Naive thymus-derived CD4-positive, alpha-beta T cell (primary cell): Measurements from ENCODE around the gene ATP6V1A. TPM values are rescaled to one million over a fixed set of nuclear protein-coding genes. Genes with fewer than 3 reads are reported as not detected.
"Not testable (repeated sequence)": the region's sequence is repeated elsewhere in the genome, so short reads cannot be mapped to it uniquely, and the experiment has no call there.

Source experiments
- ATAC-seq: fragments of 150-1000 bp; cut with Tn5 transposase; 2 replicates; pipeline ENCODE4 v1.10.0; 2021; ENCODE audit warnings: mild to moderate bottlenecking, moderate library complexity
- CTCF ChIA-PET: fragments of 350-600 bp; sonication (Branson Sonifier 250); formaldehyde crosslinking; loops from one replicate; lab custom pipeline; 2021; ENCODE audit warnings: antibody characterized with exemption; lab: Charles Lee
- POLR2A ChIA-PET: fragments of 350-600 bp; sonication (Branson Sonifier 250); formaldehyde crosslinking; loops from one replicate; lab custom pipeline; 2021; ENCODE audit warnings: antibody characterized with exemption, inconsistent platforms; lab: Charles Lee
- DNase-seq, 9 donors: peaks; one replicate each; pipeline versions ENCODE4 v3.0.0 to v3.0.0-alpha.2; 2020 to 2022; ENCODE audit warnings: mixed read lengths in 1 of 9
- H3K27ac ChIP-seq: one replicate; pipeline ENCODE4 v1.7.0; 2013; ENCODE audit warnings: mild to moderate bottlenecking, low read depth, low read length, moderate library complexity
- H3K27me3 ChIP-seq, 2 donors: one replicate each; pipeline ENCODE4 v1.7.0; 2013; ENCODE audit warnings: low read length in 2 of 2, mild to moderate bottlenecking in 2 of 2, moderate library complexity in 2 of 2; ENCODE audit not compliant: control insufficient read depth in 2 of 2, insufficient read depth in 2 of 2
- H3K36me3 ChIP-seq, 3 experiments: 1 replicate in 2 of 3; 2 replicates in 1 of 3; pipeline ENCODE4 v1.7.0; 2013; ENCODE audit warnings: low read length in 3 of 3, mild to moderate bottlenecking in 3 of 3, moderate library complexity in 1 of 3; ENCODE audit not compliant: insufficient read depth in 3 of 3, control insufficient read depth in 2 of 3
- H3K4me1 ChIP-seq, 2 donors: one replicate each; pipeline ENCODE4 v1.7.0; 2013; ENCODE audit warnings: low read length in 2 of 2, mild to moderate bottlenecking in 2 of 2, moderate library complexity in 1 of 2; ENCODE audit not compliant: control insufficient read depth in 2 of 2, insufficient read depth in 2 of 2
- H3K4me3 ChIP-seq: 2 replicates; pipeline ENCODE4 v1.7.0; 2013; ENCODE audit warnings: mild to moderate bottlenecking, low read length
- H3K9me3 ChIP-seq, 3 experiments: 1 replicate in 2 of 3; 2 replicates in 1 of 3; pipeline ENCODE4 v1.7.0; 2013; ENCODE audit warnings: low read length in 3 of 3; ENCODE audit not compliant: control insufficient read depth in 2 of 3
- H3K27ac Mint-ChIP-seq, 9 donors: one replicate each; pipeline ENCODE4 v1.8.0; 2020 to 2022; ENCODE audit warnings: mixed read lengths in 9 of 9, mild to moderate bottlenecking in 8 of 9, moderate library complexity in 5 of 9, inconsistent platforms in 2 of 9
- H3K27me3 Mint-ChIP-seq, 5 donors: one replicate each; pipeline ENCODE4 v1.8.0; 2021 to 2022; ENCODE audit warnings: mixed read lengths in 5 of 5, mild to moderate bottlenecking in 1 of 5
- H3K36me3 Mint-ChIP-seq, 5 donors: one replicate each; pipeline ENCODE4 v1.8.0; 2020 to 2022; ENCODE audit warnings: mixed read lengths in 5 of 5, mild to moderate bottlenecking in 3 of 5, inconsistent platforms in 1 of 5
- H3K4me1 Mint-ChIP-seq, 7 donors: one replicate each; pipeline ENCODE4 v1.8.0; 2020 to 2022; ENCODE audit warnings: mixed read lengths in 7 of 7, mild to moderate bottlenecking in 3 of 7, inconsistent platforms in 1 of 7
- H3K4me3 Mint-ChIP-seq, 10 donors: one replicate each; pipeline ENCODE4 v1.8.0; 2020 to 2022; ENCODE audit warnings: mild to moderate bottlenecking in 10 of 10, mixed read lengths in 10 of 10, moderate library complexity in 6 of 10, inconsistent platforms in 2 of 10
- H3K9me3 Mint-ChIP-seq, 11 donors: one replicate each; pipeline ENCODE4 v1.8.0; 2020 to 2022; ENCODE audit warnings: mixed read lengths in 11 of 11, mild to moderate bottlenecking in 4 of 11, inconsistent platforms in 1 of 11, moderate library complexity in 1 of 11
- intact Hi-C, 2 donors: fragments of 100-400 bp; cut with micrococcal nuclease; formaldehyde crosslinking; loops; one replicate each; pipeline ENCODE4 v1.15.1; 2023
- polyA plus RNA-seq, 2 donors: library from polyadenylated mRNA; unstranded; fragments of 300-500 nt; fragmentation: Illumina TruSeq; gene quantifications; one replicate each; pipeline ENCODE4 v1.2.3, GENCODE V29; 2021
- total RNA-seq, 6 experiments: library from RNA in 5 of 6; stranded (reverse) in 5 of 6; gene quantifications; 1 replicate in 5 of 6; 2 replicates in 1 of 6; pipeline ENCODE4 v1.2.3 and lab custom pipeline; 2021 to 2026

Gene ATP6V1A
- total and polyA plus RNA-seq, 7 experiments from 2014 or later, result 11.9 to 44.8 (median 29.0) TPM

DNA sequence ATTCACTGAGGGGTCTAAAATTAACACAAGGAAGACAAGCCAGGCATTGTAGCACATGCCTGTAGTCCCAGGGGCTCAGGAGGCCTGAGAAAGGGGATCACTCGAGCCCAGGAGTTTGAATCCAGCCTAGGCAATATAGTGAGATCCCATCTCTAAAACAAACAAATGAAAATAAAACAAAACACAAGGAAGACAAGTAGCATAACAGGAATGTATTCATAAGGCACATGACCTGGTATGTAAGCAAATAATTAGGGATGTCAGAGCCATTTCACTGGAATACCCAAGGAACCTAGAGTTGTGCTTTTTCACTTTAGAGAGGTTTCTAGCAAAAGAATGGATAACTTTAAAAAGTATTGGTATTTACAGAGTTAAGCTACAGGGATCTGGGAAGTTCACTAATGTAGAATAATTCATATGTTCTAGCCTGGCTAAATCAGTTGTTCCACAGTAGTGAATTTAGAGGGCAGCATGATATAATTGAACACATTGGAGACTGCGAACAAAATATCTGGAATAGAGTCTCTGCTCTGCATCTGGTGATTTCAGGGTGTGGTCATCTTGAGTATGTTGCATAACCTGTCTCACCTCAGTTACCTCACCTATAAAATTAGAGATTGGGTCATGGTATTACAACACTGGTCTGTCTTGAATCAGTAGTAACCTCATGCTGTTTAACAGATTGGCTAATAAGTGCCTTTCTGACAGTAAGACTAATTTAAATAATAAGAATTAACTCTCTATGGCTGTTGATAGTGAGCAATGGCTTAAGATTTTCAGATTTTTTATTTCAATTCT, 101.0 kb downstream of the ATP6V1A start:
- intact Hi-C loops, result loop anchor here in 1 of 2 donors (10.0 kb wide), 1 partner anchor 307 kb away; no protein-coding TSS in a partner anchor
- no peaks in the 10 kb centered on the region for H3K36me3 ChIP-seq
- H3K36me3 Mint-ChIP-seq, result no peaks in the 10 kb centered on the region
- no peak overlapping the region for H3K27ac ChIP-seq
- CTCF ChIA-PET, result no interaction called here
- no peaks in the 10 kb centered on the region for H3K9me3 ChIP-seq
- no peak overlapping the region for H3K27ac Mint-ChIP-seq
- no peak overlapping the region for H3K4me3 ChIP-seq
- no peaks in the 10 kb centered on the region for H3K4me1 ChIP-seq
- ATAC-seq, result no peak
- no peaks in the 10 kb centered on the region for H3K9me3 Mint-ChIP-seq
- DNase-seq, result no peak
- H3K4me3 Mint-ChIP-seq, result no peak overlapping the region
- H3K4me1 Mint-ChIP-seq, result no peaks in the 10 kb centered on the region
- POLR2A ChIA-PET, result no interaction called here
- peaks cover 0 to under 1% (median 0%) of the 10 kb centered on the region in 5 donors for H3K27me3 Mint-ChIP-seq
- H3K27me3 ChIP-seq, result no peaks in the 10 kb centered on the region

DNA sequence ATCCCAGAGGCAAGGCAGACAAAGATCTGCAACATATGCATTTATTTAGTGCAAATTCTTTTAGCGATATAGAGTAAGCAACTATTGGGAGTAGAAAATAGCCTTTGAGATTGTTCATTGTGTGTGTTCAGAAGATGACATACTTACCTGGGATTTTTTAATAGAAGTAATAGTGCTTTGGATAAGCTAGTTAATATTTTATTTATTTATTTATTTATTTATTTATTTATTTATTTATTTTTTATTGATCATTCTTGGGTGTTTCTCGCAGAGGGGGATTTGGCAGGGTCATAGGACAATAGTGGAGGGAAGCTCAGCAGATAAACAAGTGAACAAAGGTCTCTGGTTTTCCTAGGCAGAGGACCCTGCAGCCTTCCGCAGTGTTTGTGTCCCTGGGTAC, 102.2 kb downstream of the ATP6V1A start:
- H3K4me3 Mint-ChIP-seq, DNase-seq, H3K27ac Mint-ChIP-seq, H3K9me3 ChIP-seq, H3K27me3 ChIP-seq, H3K27ac ChIP-seq, H3K4me3 ChIP-seq, ATAC-seq, H3K36me3 Mint-ChIP-seq, H3K4me1 Mint-ChIP-seq, CTCF ChIA-PET, H3K9me3 Mint-ChIP-seq, H3K36me3 ChIP-seq, POLR2A ChIA-PET, H3K4me1 ChIP-seq: not testable (repeated sequence)
- intact Hi-C loops, result loop anchor here in 1 of 2 donors (10.0 kb wide), 1 partner anchor 306 kb away; no protein-coding TSS in a partner anchor
- H3K27me3 Mint-ChIP-seq, result peaks cover 0 to 10% (median 9%) of the 10 kb centered on the region in 5 donors

DNA sequence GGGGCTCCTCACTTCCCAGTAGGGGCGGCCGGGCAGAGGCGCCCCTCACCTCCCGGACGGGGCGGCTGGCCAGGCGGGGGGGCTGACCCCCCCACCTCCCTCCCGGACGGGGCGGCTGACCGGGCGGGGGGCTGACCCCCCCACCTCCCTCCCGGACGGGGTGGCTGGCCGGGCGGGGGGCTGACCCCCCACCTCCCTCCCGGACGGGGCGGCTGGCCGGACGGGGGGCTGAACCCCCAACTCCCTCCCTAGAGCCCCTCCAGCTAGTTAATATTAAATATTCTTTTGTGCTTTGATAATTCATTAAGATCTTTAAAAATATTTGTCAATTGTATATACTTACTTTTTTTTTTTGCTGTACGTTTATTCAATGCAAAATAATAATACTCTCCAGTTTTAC, 103.0 kb downstream of the ATP6V1A start:
- H3K27ac Mint-ChIP-seq, H3K36me3 Mint-ChIP-seq, H3K9me3 Mint-ChIP-seq, H3K4me3 Mint-ChIP-seq, ATAC-seq, H3K36me3 ChIP-seq, H3K4me1 Mint-ChIP-seq, H3K27me3 ChIP-seq, H3K27ac ChIP-seq, H3K4me3 ChIP-seq, DNase-seq, POLR2A ChIA-PET, H3K9me3 ChIP-seq, H3K4me1 ChIP-seq: not testable (repeated sequence)
- CTCF ChIA-PET, result interaction anchor here (0.6 to 0.7 kb wide), 2 partner anchors 254 to 611 kb away, joined by 3 to 8 read pairs; no protein-coding TSS in a partner anchor
- H3K27me3 Mint-ChIP-seq, result peaks cover 0 to 15% (median 11%) of the 10 kb centered on the region in 5 donors
- intact Hi-C loops, result loop anchor here in 1 of 2 donors (10.0 kb wide), 1 partner anchor 305 kb away; no protein-coding TSS in a partner anchor

DNA sequence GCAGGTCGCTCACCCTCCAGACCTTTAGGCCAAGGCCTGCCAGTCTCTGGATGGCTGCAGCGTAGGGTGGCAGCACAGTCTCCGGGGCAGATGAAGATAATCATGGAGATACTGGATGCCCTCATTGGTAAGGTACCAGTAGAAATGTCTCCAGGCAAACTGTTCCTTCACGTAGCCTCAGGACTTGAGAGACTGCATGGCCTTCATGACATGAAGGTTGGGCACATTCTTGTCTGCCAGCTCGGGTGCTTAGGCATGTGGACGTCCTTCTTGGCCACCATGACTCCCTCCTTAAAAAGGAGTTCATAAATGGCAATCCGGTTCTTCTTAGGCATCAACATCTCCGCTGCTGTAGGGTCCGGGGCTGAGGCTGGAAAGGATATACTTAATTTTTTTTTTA, 103.6 kb downstream of the ATP6V1A start:
- H3K36me3 ChIP-seq, DNase-seq, H3K4me3 Mint-ChIP-seq, H3K27ac ChIP-seq, H3K9me3 ChIP-seq, H3K36me3 Mint-ChIP-seq, ATAC-seq, H3K4me1 Mint-ChIP-seq, POLR2A ChIA-PET, H3K27ac Mint-ChIP-seq, H3K4me3 ChIP-seq, H3K4me1 ChIP-seq, CTCF ChIA-PET, H3K27me3 ChIP-seq, H3K9me3 Mint-ChIP-seq, intact Hi-C loops: not testable (repeated sequence)
- peaks cover 0 to 15% (median 11%) of the 10 kb centered on the region in 5 donors for H3K27me3 Mint-ChIP-seq

DNA sequence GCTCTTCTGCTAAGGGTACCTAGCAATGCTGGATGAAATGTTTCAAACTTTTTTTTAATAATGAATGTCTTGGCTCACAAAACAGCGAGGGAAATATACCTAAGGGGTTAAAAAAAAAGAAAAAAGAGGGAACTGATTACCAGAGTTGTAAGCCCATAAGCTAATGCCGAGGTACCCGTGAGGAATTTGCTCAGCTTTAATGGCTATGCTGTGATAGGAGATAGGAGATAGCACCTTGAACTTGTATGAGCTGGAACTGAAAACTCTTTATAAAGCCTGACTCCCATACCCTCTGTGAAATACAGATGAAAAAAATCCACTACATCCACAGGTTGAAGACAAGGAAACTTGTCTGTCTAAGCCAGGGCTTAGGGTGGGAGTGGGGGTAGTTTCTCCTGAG, 105.7 kb downstream of the ATP6V1A start:
- H3K4me1 Mint-ChIP-seq, result no peaks in the 10 kb centered on the region
- ChIA-PET POLR2A (no interaction called here), CTCF (interaction anchor here (0.6 kb wide), 1 partner anchor 128 kb away, joined by 3 read pairs; no protein-coding TSS in a partner anchor)
- H3K4me3 Mint-ChIP-seq, result no peak overlapping the region
- no peak overlapping the region for H3K27ac ChIP-seq
- DNase-seq (no peak), ATAC-seq (no peak)
- no peaks in the 10 kb centered on the region for H3K36me3 ChIP-seq
- no peak overlapping the region for H3K4me3 ChIP-seq
- no peaks in the 10 kb centered on the region for H3K36me3 Mint-ChIP-seq
- no peaks in the 10 kb centered on the region for H3K4me1 ChIP-seq
- no peaks in the 10 kb centered on the region for H3K9me3 Mint-ChIP-seq
- H3K27ac Mint-ChIP-seq, result no peak overlapping the region
- H3K27me3 ChIP-seq, result no peaks in the 10 kb centered on the region
- intact Hi-C loops, result no loop called here
- H3K9me3 ChIP-seq, result no peaks in the 10 kb centered on the region
- H3K27me3 Mint-ChIP-seq, result peaks cover 0 to 15% (median 11%) of the 10 kb centered on the region in 5 donors

Other genes starting within 250 kb of the ATP6V1A start
- gene SPICE1, start 231.9 kb upstream of the ATP6V1A start, total RNA-seq, result 10 to 100 TPM; 16.7 to 44.3 (median 21.7) TPM
- 1 to 10 TPM; 5.1 to 6.0 TPM for gene SPICE1, start 231.9 kb upstream of the ATP6V1A start, polyA plus RNA-seq
- 10 to 100 TPM; 32.1 to 65.7 (median 60.7) TPM for gene SIDT1, start 214.5 kb upstream of the ATP6V1A start, total RNA-seq
- gene SIDT1, start 214.5 kb upstream of the ATP6V1A start, polyA plus RNA-seq, result 10 to 100 TPM; 19.9 to 33.3 TPM
- gene USF3, start 50.4 kb upstream of the ATP6V1A start, total RNA-seq, result 10 to 100 TPM; 20.2 to 31.8 (median 22.6) TPM
- gene USF3, start 50.4 kb upstream of the ATP6V1A start, polyA plus RNA-seq, result 1 to 10 TPM; 3.3 to 6.0 TPM
- gene NAA50, start 786 bp upstream of the ATP6V1A start, total RNA-seq, result 10 to 100 TPM; 38.2 to 89.9 (median 50.6) TPM
- gene NAA50, start 786 bp upstream of the ATP6V1A start, polyA plus RNA-seq, result 10 to 100 TPM; 55.4 to 57.9 TPM
- under 1 TPM in 4 of 5 experiments, not detected in 1; 0.22 to 0.54 (median 0.28) TPM for gene GRAMD1C, start 91.8 kb downstream of the ATP6V1A start, total RNA-seq
- gene GRAMD1C, start 91.8 kb downstream of the ATP6V1A start, polyA plus RNA-seq, result under 1 TPM in 1 of 2 donors, not detected in 1; 0.13 TPM
- gene ZDHHC23, start 201.0 kb downstream of the ATP6V1A start, total RNA-seq, result 1 to 10 TPM; 2.1 to 3.4 (median 3.2) TPM
- gene ZDHHC23, start 201.0 kb downstream of the ATP6V1A start, polyA plus RNA-seq, result under 1 TPM; 0.47 to 0.55 TPM